Loucy (cell line): ENCODE data around the gene NINL.

Experiments
- H2AFZ ChIP-seq: fragments of 200-600 bp; sonication (generic); 2 replicates; pipeline ENCODE4 v1.6.0; 2016; ENCODE audit warnings: antibody characterized with exemption, mild to moderate bottlenecking, low read length, moderate library complexity
- H3F3A ChIP-seq: fragments of 200-600 bp; 2 replicates; pipeline ENCODE4 v1.6.0; 2016; ENCODE audit warnings: antibody characterized with exemption, low read depth, mild to moderate bottlenecking
- H3K27me3 ChIP-seq: fragments of 200-600 bp; sonication (generic); 2 replicates; pipeline ENCODE4 v1.6.1; 2014; ENCODE audit warnings: low read length, mild to moderate bottlenecking; ENCODE audit not compliant: insufficient read depth, poor library complexity, severe bottlenecking
- H3K36me3 ChIP-seq: fragments of 200-600 bp; sonication (generic); 2 replicates; pipeline ENCODE4 v1.6.1; 2016; ENCODE audit warnings: low read length; ENCODE audit not compliant: insufficient read depth
- H3K4me1 ChIP-seq: fragments of 200-600 bp; sonication (generic); 2 replicates; pipeline ENCODE4 v1.5.1; 2014; ENCODE audit warnings: low read length, mild to moderate bottlenecking; ENCODE audit not compliant: insufficient read depth, poor library complexity, severe bottlenecking
- H3K4me2 ChIP-seq: fragments of 200-600 bp; sonication (generic); 2 replicates; pipeline ENCODE4 v1.6.0; 2014; ENCODE audit warnings: antibody characterized with exemption, low read length, low read depth, mild to moderate bottlenecking; ENCODE audit not compliant: poor library complexity, severe bottlenecking
- H3K4me3 ChIP-seq: fragments of 200-600 bp; sonication (generic); 2 replicates; pipeline ENCODE4 v1.5.1; 2014; ENCODE audit warnings: low read length, mild to moderate bottlenecking, mixed read lengths; ENCODE audit not compliant: poor library complexity, severe bottlenecking
- H3K79me2 ChIP-seq: fragments of 200-600 bp; sonication (generic); 2 replicates; pipeline ENCODE4 v1.6.1; 2014; ENCODE audit warnings: low read length; ENCODE audit not compliant: insufficient read depth
- H3K9ac ChIP-seq: fragments of 200-600 bp; sonication (generic); 2 replicates; pipeline ENCODE4 v1.6.0; 2014; ENCODE audit warnings: mild to moderate bottlenecking, low read depth, low read length, moderate library complexity; ENCODE audit not compliant: poor library complexity, severe bottlenecking
- H3K9me2 ChIP-seq: fragments of 200-600 bp; sonication (generic); replicated peaks from 2 replicates; pipeline ENCODE4 v1.6.1; 2016; ENCODE audit warnings: low read depth, low read length, mixed read lengths
- H3K9me3 ChIP-seq: fragments of 200-600 bp; sonication (generic); 2 replicates; pipeline ENCODE4 v1.6.1; 2014; ENCODE audit warnings: mild to moderate bottlenecking, antibody characterized with exemption, low read length, low read depth; ENCODE audit not compliant: insufficient read depth
- H4K20me1 ChIP-seq: fragments of 200-600 bp; sonication (generic); 2 replicates; pipeline ENCODE4 v1.6.0; 2014; ENCODE audit warnings: antibody characterized with exemption, low read length, mild to moderate bottlenecking; ENCODE audit not compliant: insufficient read depth, poor library complexity, severe bottlenecking
- CTCF ChIP-seq: fragments of 200-600 bp; sonication (generic); conservative IDR thresholded peaks from 2 replicates; pipeline ENCODE4 v1.5.1; 2014; ENCODE audit warnings: mild to moderate bottlenecking, antibody characterized with exemption, low read length
- EZH2phosphoT487 ChIP-seq: fragments of 200-600 bp; IDR thresholded peaks from 2 replicates; pipeline ENCODE4 v1.6.1; 2018; ENCODE audit warnings: antibody characterized with exemption, mild to moderate bottlenecking, moderate library complexity, borderline replicate concordance

The NINL gene

DNA sequence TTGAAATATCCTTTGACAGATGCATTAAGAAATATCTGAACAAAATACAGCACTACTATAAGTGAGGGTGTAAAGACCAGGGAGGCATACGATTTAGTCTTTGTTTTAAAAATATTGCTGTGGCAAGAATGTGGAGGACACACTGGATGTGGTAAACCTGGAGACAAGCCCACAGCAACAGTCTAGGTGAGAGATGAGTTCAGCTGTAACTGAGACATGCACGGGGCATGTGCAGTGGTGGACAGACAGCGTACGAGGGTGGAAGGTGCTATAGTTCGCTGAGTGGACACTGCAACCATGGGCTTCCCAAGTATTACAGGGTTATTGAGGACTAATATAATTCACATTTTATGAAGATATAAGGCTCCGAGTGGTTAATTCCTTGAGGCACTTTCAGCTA, 36.7 kb upstream of the NINL start:
- H3K9me2 ChIP-seq: no peaks in the 10 kb centered on the region
- peaks cover 35% of the 10 kb centered on the region for H4K20me1 ChIP-seq
- H3K27me3 ChIP-seq: no peaks in the 10 kb centered on the region
- TF ChIP-seq EZH2phosphoT487 (no peak), CTCF (no peak)
- peak overlapping the region; percentile 96 for H3K4me2 ChIP-seq
- peaks cover 86% of the 10 kb centered on the region for H3K79me2 ChIP-seq
- no peak overlapping the region for H2AFZ ChIP-seq
- H3K36me3 ChIP-seq: no peaks in the 10 kb centered on the region
- H3K4me1 ChIP-seq: peaks cover 40% of the 10 kb centered on the region
- no peaks in the 10 kb centered on the region for H3K9me3 ChIP-seq
- no peaks in the 10 kb centered on the region for H3F3A ChIP-seq
- H3K9ac ChIP-seq: peak overlapping the region; percentile 98
- peak overlapping the region; percentile 87 for H3K4me3 ChIP-seq

DNA sequence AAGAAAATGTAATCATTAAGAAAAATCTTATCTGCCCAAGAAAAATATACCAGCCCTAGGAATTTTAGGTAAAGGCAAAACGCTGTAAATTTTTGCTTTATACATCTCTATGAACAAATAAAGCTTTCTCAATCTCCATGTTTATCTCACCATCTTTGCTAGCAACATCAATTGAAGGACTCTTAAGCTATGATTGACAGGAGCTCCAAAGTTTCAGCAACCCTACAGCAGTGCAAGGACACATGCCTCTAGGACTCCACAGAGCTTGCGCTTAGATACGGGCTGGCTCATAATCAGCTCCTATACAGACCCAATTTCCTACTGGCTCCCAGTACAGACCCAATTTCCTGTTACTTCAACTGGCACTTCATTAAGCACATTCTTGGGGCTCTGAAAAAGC, 34.2 kb upstream of the NINL start:
- peak overlapping the region; percentile 43 for H3K4me2 ChIP-seq
- H3K27me3 ChIP-seq: no peaks in the 10 kb centered on the region
- peaks cover 35% of the 10 kb centered on the region for H4K20me1 ChIP-seq
- H3K79me2 ChIP-seq: peaks cover 65% of the 10 kb centered on the region
- H3K9me3 ChIP-seq: no peaks in the 10 kb centered on the region
- TF ChIP-seq EZH2phosphoT487 (no peak), CTCF (no peak)
- H3K4me3 ChIP-seq: no peak overlapping the region
- H2AFZ ChIP-seq: no peak overlapping the region
- no peaks in the 10 kb centered on the region for H3K9me2 ChIP-seq
- no peak overlapping the region for H3K9ac ChIP-seq
- no peaks in the 10 kb centered on the region for H3F3A ChIP-seq
- H3K36me3 ChIP-seq: no peaks in the 10 kb centered on the region
- peaks cover 40% of the 10 kb centered on the region for H3K4me1 ChIP-seq

- no peaks in the 10 kb centered on the region for H3F3A ChIP-seq
- no peaks in the 10 kb centered on the region for H3K4me1 ChIP-seq
- no peaks in the 10 kb centered on the region for H3K79me2 ChIP-seq
- H4K20me1 ChIP-seq: no peaks in the 10 kb centered on the region
- no peaks in the 10 kb centered on the region for H3K27me3 ChIP-seq
- no peak overlapping the region for H3K4me2 ChIP-seq
- no peaks in the 10 kb centered on the region for H3K9me2 ChIP-seq
- no peak overlapping the region for H2AFZ ChIP-seq
- H3K36me3 ChIP-seq: no peaks in the 10 kb centered on the region
- H3K9ac ChIP-seq: no peak overlapping the region
- H3K4me3 ChIP-seq: no peak overlapping the region
- no peaks in the 10 kb centered on the region for H3K9me3 ChIP-seq
- TF ChIP-seq CTCF (no peak), EZH2phosphoT487 (no peak)
Measured at GRCh38 chr20:25608774-25609173, 23.4 kb upstream of the NINL start.
